ENCODE data around the gene CYB561. TPM values are rescaled to one million over a fixed set of nuclear protein-coding genes. Genes with fewer than 3 reads are reported as not detected.
A peak's percentile ranks its signal among the peaks of the same experiment; 100 is the strongest.

CYB561 gene
- total RNA-seq, 6 experiments from 2014 or later = 5.5 to 21.4 (median 15.9) TPM

DNA sequence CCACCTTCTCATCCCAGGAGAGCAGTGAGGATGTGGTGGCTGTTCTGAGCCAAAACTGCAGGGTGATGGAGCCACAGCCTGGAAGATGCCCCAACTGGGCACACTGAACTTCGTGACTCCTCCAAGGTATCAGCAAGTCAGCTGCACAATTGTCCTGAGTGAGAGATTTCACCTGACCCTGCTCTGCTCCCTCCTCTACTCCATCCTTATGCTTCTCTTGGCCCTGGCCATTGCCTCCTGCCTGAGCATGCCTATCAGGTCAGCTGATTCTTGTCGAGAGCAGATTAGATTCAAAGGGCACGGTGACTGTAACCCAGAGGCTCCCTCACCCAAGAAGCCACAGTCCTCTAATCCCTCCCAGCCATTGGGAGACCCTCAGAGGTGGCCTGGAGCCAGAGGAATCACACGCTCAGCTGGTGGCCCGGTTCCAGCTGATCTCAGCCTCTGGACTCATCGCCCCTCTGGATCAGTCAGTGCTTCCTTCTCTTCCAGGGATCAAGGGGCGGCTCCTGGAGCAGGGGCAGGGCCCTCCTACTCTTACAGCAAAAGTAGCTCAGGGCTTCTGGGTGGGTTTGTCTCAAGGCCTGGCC lies 7.0 kb upstream of the CYB561 start:
- H3K4me1 Mint-ChIP-seq (ENCODE audit: low read depth) = peaks cover 21% of the 10 kb centered on the region
- no peak overlapping the region for H3K4me3 Mint-ChIP-seq
- H3K36me3 Mint-ChIP-seq (ENCODE audit: low read depth) = no peaks in the 10 kb centered on the region
- no peaks in the 10 kb centered on the region for H3K9me3 Mint-ChIP-seq
- TF ChIP-seq CTCF (IDR thresholded peaks at IDR 0.05) = no peak
- no peak overlapping the region for H3K27ac Mint-ChIP-seq
- DNase-seq = no peak
- peaks cover 5% of the 10 kb centered on the region; the same call in 1 of the 2 replicates for H3K27me3 Mint-ChIP-seq (ENCODE audit: insufficient read depth)

- Mint-ChIP-seq H3K9me3 (no peaks in the 10 kb centered on the region), H3K27me3 (ENCODE audit: insufficient read depth) (peaks cover 5% of the 10 kb centered on the region; the same call in 1 of the 2 replicates), H3K4me1 (ENCODE audit: low read depth) (peaks cover 21% of the 10 kb centered on the region), H3K4me3 (no peak overlapping the region), H3K27ac (no peak overlapping the region), H3K36me3 (ENCODE audit: low read depth) (no peaks in the 10 kb centered on the region)
- no peak for DNase-seq
- no peak for TF ChIP-seq CTCF (IDR thresholded peaks at IDR 0.05)
These were observed 6.2 kb upstream of the CYB561 start for GRCh38 chr17:63452046-63452961.

- DNase-seq = no peak
- Mint-ChIP-seq H3K27me3 (ENCODE audit: insufficient read depth) (peaks cover 5% of the 10 kb centered on the region; the same call in 1 of the 2 replicates), H3K9me3 (no peaks in the 10 kb centered on the region), H3K4me3 (no peak overlapping the region), H3K4me1 (ENCODE audit: low read depth) (peaks cover 21% of the 10 kb centered on the region), H3K27ac (no peak overlapping the region), H3K36me3 (ENCODE audit: low read depth) (no peaks in the 10 kb centered on the region)
- no peak for TF ChIP-seq CTCF (IDR thresholded peaks at IDR 0.05)
These were observed 5.0 kb upstream of the CYB561 start for GRCh38 chr17:63451150-63451549.

DNA sequence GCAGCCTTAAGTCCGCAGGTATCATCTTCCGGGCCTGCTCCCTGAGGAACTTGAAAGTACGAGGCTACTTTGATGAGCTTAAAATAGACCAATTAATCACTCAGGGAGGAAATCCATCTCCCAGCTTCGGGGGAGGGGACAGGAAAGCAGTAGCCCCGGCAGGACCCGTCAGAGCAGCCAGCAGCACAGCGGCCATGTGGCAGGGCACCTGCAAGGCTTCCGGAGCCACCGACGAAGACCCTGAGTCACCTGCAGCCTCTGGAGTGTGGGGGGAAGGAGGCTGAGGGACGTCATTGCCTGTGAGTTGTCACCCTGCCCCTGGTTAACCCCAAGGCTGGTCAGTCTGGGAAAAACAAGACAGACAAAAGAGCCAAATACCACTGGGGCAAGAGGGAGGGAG lies 4.4 kb upstream of the CYB561 start:
- peaks cover 5% of the 10 kb centered on the region; the same call in 1 of the 2 replicates for H3K27me3 Mint-ChIP-seq (ENCODE audit: insufficient read depth)
- H3K27ac Mint-ChIP-seq = peak overlapping the region; percentile 49; the same call in 1 of the 2 replicates
- peak; percentile 32 for DNase-seq
- TF ChIP-seq CTCF (IDR thresholded peaks at IDR 0.05) = no peak
- H3K9me3 Mint-ChIP-seq = no peaks in the 10 kb centered on the region
- peaks cover 20% of the 10 kb centered on the region for H3K4me1 Mint-ChIP-seq (ENCODE audit: low read depth)
- H3K36me3 Mint-ChIP-seq (ENCODE audit: low read depth) = no peaks in the 10 kb centered on the region
- H3K4me3 Mint-ChIP-seq = 0 out of 2 replicates have a peak overlapping the region, but pooled peaks have one; percentile 8

GRCh38 chr17:63448655-63449054 lies 2.5 kb upstream of the CYB561 start:
- H3K4me1 Mint-ChIP-seq (ENCODE audit: low read depth) = peaks cover 17% of the 10 kb centered on the region
- H3K36me3 Mint-ChIP-seq (ENCODE audit: low read depth) = no peaks in the 10 kb centered on the region
- no peak for DNase-seq
- no peak overlapping the region; the same call in 1 of the 2 replicates for H3K27ac Mint-ChIP-seq
- H3K4me3 Mint-ChIP-seq = no peak overlapping the region
- H3K9me3 Mint-ChIP-seq = no peaks in the 10 kb centered on the region
- peaks cover 6% of the 10 kb centered on the region; the same call in 1 of the 2 replicates for H3K27me3 Mint-ChIP-seq (ENCODE audit: insufficient read depth)
- no peak for TF ChIP-seq CTCF (IDR thresholded peaks at IDR 0.05)

All from HFFc6 (cell line).